ENCODE measurements around the gene RNASEH2B.

- no peak for TF ChIP-seq CTCF (IDR thresholded peaks at IDR 0.05)
- no peak for TF ChIP-seq POLR2A (IDR thresholded peaks at IDR 0.05)
Observed at GRCh38 chr13:50940509-50940908, 30.9 kb downstream of the RNASEH2B start.
